Heart right ventricle (tissue), 16 donors: Measurements from ENCODE around the gene FAM50B. TPM values are rescaled to one million over a fixed set of nuclear protein-coding genes. Genes with fewer than 3 reads are reported as not detected.

Experiments
- ATAC-seq, 8 donors: fragments of 200-7000 bp; cut with Tn5 transposase; one replicate each; pipeline ENCODE4 v1.9.1; 2020; ENCODE audit warnings: mild to moderate bottlenecking in 8 of 8, moderate library complexity in 8 of 8, moderate number of reproducible peaks in 1 of 8
- DNase-seq, 2 donors: peaks; one replicate each; pipeline ENCODE4 v3.0.0-alpha.2; 2020
- H3K27ac ChIP-seq, 10 donors: fragments of 200-600 bp; sonication (generic) in 2 of 10; one replicate each; pipeline versions ENCODE4 v1.5.0 to v1.8.0; 2020 to 2022; ENCODE audit warnings: mild to moderate bottlenecking in 3 of 10
- H3K27me3 ChIP-seq, 7 donors: fragments of 200-600 bp; one replicate each; pipeline ENCODE4 v1.8.0; 2021 to 2022; ENCODE audit warnings: mild to moderate bottlenecking in 2 of 7
- H3K36me3 ChIP-seq, 9 donors: fragments of 200-600 bp; sonication (generic) in 1 of 9; one replicate each; pipeline versions ENCODE4 v1.5.0 to v1.8.0; 2020 to 2022; ENCODE audit warnings: mild to moderate bottlenecking in 2 of 9
- H3K4me1 ChIP-seq, 9 donors: fragments of 200-600 bp; sonication (generic) in 1 of 9; one replicate each; pipeline versions ENCODE4 v1.5.0 to v1.8.0; 2020 to 2022; ENCODE audit warnings: mild to moderate bottlenecking in 4 of 9
- H3K4me3 ChIP-seq, 10 donors: fragments of 200-600 bp; sonication (generic) in 2 of 10; one replicate each; pipeline versions ENCODE4 v1.5.0 to v1.8.0; 2020 to 2022; ENCODE audit warnings: mild to moderate bottlenecking in 7 of 10, moderate library complexity in 2 of 10
- H3K9me3 ChIP-seq, 11 donors: fragments of 200-600 bp in 10 of 11; sonication (generic) in 2 of 11; one replicate each; pipeline versions ENCODE4 v1.5.0 to v1.8.0; 2013 to 2022; ENCODE audit warnings: mild to moderate bottlenecking in 2 of 11, control low read depth in 1 of 11, moderate library complexity in 1 of 11
- CTCF ChIP-seq, 9 donors: fragments of 200-600 bp; sonication (generic) in 2 of 9; IDR thresholded peaks; one replicate each; pipeline versions ENCODE4 v1.5.0 to v1.8.0; 2021 to 2022; ENCODE audit warnings: antibody characterized with exemption in 9 of 9, mild to moderate bottlenecking in 5 of 9, moderate library complexity in 1 of 9
- WGBS, 2 donors: extraction: QIAGEN DNeasy Blood & Tissue Kit; methylation state at CpG; one replicate each; pipeline ENCODE4 v1.1.7; 2013; ENCODE audit warnings: inconsistent platforms in 1 of 2; 5-methylcytosine and 5-hydroxymethylcytosine counted together
- intact Hi-C, 10 donors: fragments of 100-400 bp; cut with DNase I; formaldehyde crosslinking; loops; one replicate each; pipeline versions ENCODE4 v1.11.1 to v1.14.2; 2022
- polyA plus RNA-seq, 2 donors: library from polyadenylated mRNA; stranded (reverse); fragments of 200-250 nt; gene quantifications; one replicate each; pipeline ENCODE4 v1.2.3, GENCODE V29; 2013
- total RNA-seq, 10 donors: library from RNA; stranded (reverse); fragmentation: NEBNext Ultra II Directional in 3 of 10; extraction: Animal tissue kit (Norgen Biotek cat#: 25700) in 3 of 10; gene quantifications; one replicate each; pipeline versions ENCODE4 v1.2.1 to v1.2.4, GENCODE V29; 2021 to 2023
- donor health status: Arrhythmogenic right ventricular cardiomyopathy.
- donor health status: ischemic (EF 13 %, LVEDD 7.1; RV severe dilation, severe dysfunction).
- donor health status: healthy with polysubstance abuse.
- donor health status: DM: no; HTN: yes; CAD: no.
- donor health status: DM: no; HTN: no; CAD: no.
- donor health status: ischemic (EF 25% LVEDD 6.9; RV normal size, moderate dysfunction).
- donor health status: ischemic (EF 25% LVEDD 5.7; RV mildly dilated, moderate dysfunction).
- donor health status: healthy.
- donor health status: DM: yes; HTN: yes; CAD: no.
- donor health status: Ischemic cardiomyopathy.
- donor health status: ischemic (EF 35%, LVEDD 5.7; RV mildly dilated, moderate dysfunction).
- donor health status: nonischemic (EF 11% LVEDD 7.7; RV severe dilation, severe dysfunction).
- donor health status: DM: yes; HTN: yes; CAD: no.
- donor health status: PGD.
- donor health status: ischemic (EF 29% LVEDD 5.4; RV normal size, mild dysfunction).
- donor health status: nonischemic (EF 23%, LVEDD 6.1; RV moderate dilation, normal function).

Gene FAM50B
- total and polyA plus RNA-seq, 12 donors: 5.9 to 31.3 (median 22.4) TPM

- TF ChIP-seq CTCF (IDR thresholded peaks at IDR 0.05): no peak
- H3K9me3 ChIP-seq: no peaks in the 10 kb centered on the region
- H3K36me3 ChIP-seq: no peaks in the 10 kb centered on the region
- ATAC-seq: no peak
- no peak overlapping the region for H3K27ac ChIP-seq
- intact Hi-C loops: loop anchor here in 1 of 10 donors (5.0 kb wide), 1 partner anchor 63 kb away; no protein-coding TSS in a partner anchor
- 96% methylated on average over 9 of the region's 9 CpGs for WGBS, 2 donors
- H3K4me1 ChIP-seq: peaks cover 0 to 46% (median 38%) of the 10 kb centered on the region in 9 donors
- no peaks in the 10 kb centered on the region for H3K27me3 ChIP-seq
- no peak overlapping the region for H3K4me3 ChIP-seq
- DNase-seq: no peak
These were observed 39.2 kb upstream of the FAM50B start for GRCh38 chr6:3809982-3810381.

GRCh38 chr6:3811191-3811590 is 38.0 kb upstream of the FAM50B start:
- Histone ChIP-seq H3K4me1 (peaks cover 0 to 38% (median 31%) of the 10 kb centered on the region in 9 donors), H3K27me3 (no peaks in the 10 kb centered on the region), H3K27ac (no peak overlapping the region), H3K4me3 (no peak overlapping the region), H3K36me3 (no peaks in the 10 kb centered on the region), H3K9me3 (no peaks in the 10 kb centered on the region)
- ATAC-seq (no peak), DNase-seq (no peak)
- no peak for TF ChIP-seq CTCF (IDR thresholded peaks at IDR 0.05)
- 59 to 65% methylated on average over 2 of the region's 2 CpGs for WGBS, 2 donors
- intact Hi-C loops: no loop called here

DNA sequence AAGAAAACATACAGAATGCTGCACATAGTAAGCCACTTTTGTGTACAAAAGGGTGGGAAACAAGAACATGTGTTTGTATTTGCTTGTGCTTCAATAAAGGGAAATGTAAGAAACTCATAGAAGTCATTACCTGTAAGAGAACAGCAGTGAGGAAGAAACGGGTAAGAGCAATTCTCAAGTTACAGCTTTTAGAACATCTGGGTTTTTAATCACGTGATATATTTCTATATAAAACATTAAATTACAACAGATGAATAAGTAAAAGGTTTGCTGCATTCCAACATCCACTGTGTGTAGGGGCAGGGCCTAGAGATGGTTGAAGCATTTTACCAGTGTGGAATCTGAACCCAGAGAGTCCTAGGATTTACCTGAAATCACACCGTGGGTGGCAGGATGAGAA is 36.6 kb upstream of the FAM50B start:
- H3K36me3 ChIP-seq: no peaks in the 10 kb centered on the region
- peak overlapping the region in 3 of 10 donors; percentile 3 to 50 (median 18) for H3K27ac ChIP-seq
- intact Hi-C loops: no loop called here
- no peaks in the 10 kb centered on the region for H3K9me3 ChIP-seq
- H3K4me3 ChIP-seq: no peak overlapping the region
- 65 to 80% methylated on average over 3 of the region's 3 CpGs for WGBS, 2 donors
- no peaks in the 10 kb centered on the region for H3K27me3 ChIP-seq
- TF ChIP-seq CTCF (IDR thresholded peaks at IDR 0.05): no peak
- H3K4me1 ChIP-seq: peaks cover 0 to 33% (median 27%) of the 10 kb centered on the region in 9 donors
- DNase-seq: no peak
- ATAC-seq: no peak

GRCh38 chr6:3813150-3813780 is 35.9 kb upstream of the FAM50B start:
- H3K36me3 ChIP-seq: no peaks in the 10 kb centered on the region
- ATAC-seq: peak; percentile 84 to 97 (median 94)
- peak overlapping the region in 4 of 10 donors; percentile 3 to 50 (median 28) for H3K27ac ChIP-seq

More at GRCh38 chr6:3813150-3813780, 35.9 kb upstream of the FAM50B start:
- peak; percentile 62 to 87 for DNase-seq
- intact Hi-C loops: no loop called here
- Histone ChIP-seq H3K4me3 (no peak overlapping the region), H3K4me1 (peaks cover 0 to 31% (median 24%) of the 10 kb centered on the region in 9 donors), H3K27me3 (no peaks in the 10 kb centered on the region), H3K9me3 (no peaks in the 10 kb centered on the region)
- peak in 3 of 9 donors; percentile 25 to 33 (median 29) for TF ChIP-seq CTCF (IDR thresholded peaks at IDR 0.05)
- 25 to 31% methylated on average over 13 of the region's 13 CpGs for WGBS, 2 donors
